HG02943 (cell line): Measurements from ENCODE around the gene SPRTN.

Source experiments
- ATAC-seq: cut with Tn5 transposase; IDR thresholded peaks from one replicate; pipeline ENCODE4 v1.9.1; 2021; ENCODE audit warnings: mild to moderate bottlenecking, low read depth, moderate library complexity; ENCODE audit not compliant: unreplicated experiment

SPRTN gene

GRCh38 chr1:231372501-231372900, 34.4 kb downstream of the SPRTN start:
- no peak for ATAC-seq

GRCh38 chr1:231374394-231374793, 36.3 kb downstream of the SPRTN start:
- ATAC-seq: no peak

- no peak for ATAC-seq
Measured at GRCh38 chr1:231376101-231376500, 38.0 kb downstream of the SPRTN start.

GRCh38 chr1:231376875-231377549, 38.9 kb downstream of the SPRTN start:
- ATAC-seq: no peak

GRCh38 chr1:231381729-231382128, 43.6 kb downstream of the SPRTN start:
- no peak for ATAC-seq

GRCh38 chr1:231382426-231382825, 44.3 kb downstream of the SPRTN start:
- no peak for ATAC-seq

GRCh38 chr1:231383159-231383860, 45.2 kb downstream of the SPRTN start:
- no peak for ATAC-seq

- no peak for ATAC-seq
Measured at GRCh38 chr1:231384696-231385415, 46.8 kb downstream of the SPRTN start.

- ATAC-seq: no peak
Measured at GRCh38 chr1:231385416-231385748, 47.3 kb downstream of the SPRTN start.

- no peak for ATAC-seq
Measured at GRCh38 chr1:231386466-231386865, 48.4 kb downstream of the SPRTN start.

GRCh38 chr1:231387770-231388669, 49.9 kb downstream of the SPRTN start:
- no peak for ATAC-seq

GRCh38 chr1:231390071-231390470, 52.0 kb downstream of the SPRTN start:
- ATAC-seq: no peak

GRCh38 chr1:231392389-231393131, 54.5 kb downstream of the SPRTN start:
- no peak for ATAC-seq

GRCh38 chr1:231393668-231394067, 55.6 kb downstream of the SPRTN start:
- ATAC-seq: no peak

GRCh38 chr1:231395076-231395997, 57.2 kb downstream of the SPRTN start:
- ATAC-seq: no peak

GRCh38 chr1:231395998-231396390, 57.9 kb downstream of the SPRTN start:
- no peak for ATAC-seq

- no peak for ATAC-seq
Measured at GRCh38 chr1:231396643-231397042, 58.5 kb downstream of the SPRTN start.

GRCh38 chr1:231397886-231398671, 60.0 kb downstream of the SPRTN start:
- no peak for ATAC-seq
